SK-N-SH (cell line): Measurements from ENCODE around the gene SLC45A1. TPM values are rescaled to one million over a fixed set of nuclear protein-coding genes. Genes with fewer than 3 reads are reported as not detected.

Experiments
- CTCF ChIA-PET: fragments of 300-600, 350-600 bp; formaldehyde crosslinking; extraction: SDS; loops from one replicate; lab custom pipeline; 2021; lab: Yijun Ruan, JAX
- POLR2A ChIA-PET: fragments of 350-600 bp; sonication (Branson Sonifier 250); formaldehyde crosslinking; extraction: SDS; loops from one replicate; lab custom pipeline; 2020; ENCODE audit warnings: antibody characterized with exemption, inconsistent platforms; lab: Yijun Ruan, JAX
- DNase-seq: peaks from one replicate; pipeline ENCODE4 v3.0.0; 2012
- H2AFZ ChIP-seq: fragments of 200-600 bp; sonication (generic); 2 replicates; pipeline ENCODE4 v1.8.1; 2016; ENCODE audit warnings: antibody characterized with exemption, mild to moderate bottlenecking, low read depth
- H3F3A ChIP-seq: fragments of 200-600 bp; sonication (generic); replicated peaks from 2 replicates; pipeline ENCODE3; 2016; ENCODE audit warnings: antibody characterized with exemption, mild to moderate bottlenecking; ENCODE audit not compliant: insufficient read depth
- H3K27ac ChIP-seq, 2 experiments: fragments of 200-500 bp in 1 of 2; fragments of 200-600 bp in 1 of 2; sonication (Bioruptor generic) in 1 of 2; sonication (generic), shearing (Covaris generic) in 1 of 2; 2 replicates each; pipeline versions ENCODE4 v1.5.1 to v1.6.1; 2014 to 2016; ENCODE audit warnings: low read depth in 2 of 2, inconsistent platforms in 1 of 2, low read length in 1 of 2, mild to moderate bottlenecking in 1 of 2, mixed read lengths in 1 of 2
- H3K27me3 ChIP-seq: fragments of 200-600 bp; sonication (generic), shearing (Covaris generic); 2 replicates; pipeline ENCODE4 v1.6.1; 2016; ENCODE audit warnings: mixed run types; ENCODE audit not compliant: insufficient read depth
- H3K36me3 ChIP-seq, 2 experiments: fragments of 200-500 bp in 1 of 2; fragments of 200-600 bp in 1 of 2; sonication (Bioruptor generic) in 1 of 2; sonication (generic) in 1 of 2; replicated peaks in 1 of 2; 2 replicates each; pipeline versions ENCODE3 to v1.5.1; 2014 to 2016; ENCODE audit warnings: low read length in 1 of 2, mild to moderate bottlenecking in 1 of 2; ENCODE audit not compliant: insufficient read depth in 2 of 2, control insufficient read depth in 1 of 2
- H3K4me1 ChIP-seq, 2 experiments: fragments of 200-500 bp in 1 of 2; fragments of 200-600 bp in 1 of 2; sonication (Bioruptor generic) in 1 of 2; sonication (generic), shearing (Covaris generic) in 1 of 2; 2 replicates each; pipeline versions ENCODE4 v1.5.1 to v1.6.1; 2014 to 2016; ENCODE audit warnings: low read depth in 1 of 2, low read length in 1 of 2, mixed run types in 1 of 2; ENCODE audit not compliant: insufficient read depth in 2 of 2, control insufficient read depth in 1 of 2
- H3K4me2 ChIP-seq: fragments of 200-600 bp; sonication (generic), shearing (Covaris generic); 2 replicates; pipeline ENCODE4 v1.6.1; 2017; ENCODE audit warnings: mixed run types
- H3K4me3 ChIP-seq, 2 experiments: fragments of 200-500 bp in 1 of 2; fragments of 200-600 bp in 1 of 2; sonication (Bioruptor generic) in 1 of 2; sonication (generic), shearing (Covaris generic) in 1 of 2; 2 replicates each; pipeline versions ENCODE4 v1.5.1 to v1.8.1; 2014 to 2016; ENCODE audit warnings: low read depth in 2 of 2, inconsistent platforms in 1 of 2, low read length in 1 of 2, mild to moderate bottlenecking in 1 of 2, mixed read lengths in 1 of 2, moderate library complexity in 1 of 2
- H3K79me2 ChIP-seq: fragments of 200-600 bp; sonication (generic); 2 replicates; pipeline ENCODE4 v1.8.1; 2017; ENCODE audit warnings: mild to moderate bottlenecking; ENCODE audit not compliant: insufficient read depth
- H3K9ac ChIP-seq: fragments of 200-600 bp; sonication (generic); 2 replicates; pipeline ENCODE4 v1.6.1; 2017; ENCODE audit warnings: mixed run types
- H3K9me2 ChIP-seq: fragments of 200-600 bp; sonication (generic); 2 replicates; pipeline ENCODE4 v1.6.1; 2017; ENCODE audit warnings: mixed run types
- H3K9me3 ChIP-seq: fragments of 200-600 bp; sonication (generic); 2 replicates; pipeline ENCODE4 v1.6.1; 2017; ENCODE audit warnings: mixed run types, mild to moderate bottlenecking, moderate library complexity
- H4K20me1 ChIP-seq: fragments of 200-600 bp; sonication (generic); 2 replicates; pipeline ENCODE4 v1.6.1; 2017; ENCODE audit warnings: mild to moderate bottlenecking, mixed run types; ENCODE audit not compliant: insufficient read depth
- ELF1 ChIP-seq: IDR thresholded peaks from 2 replicates; pipeline ENCODE4 v1.4.0; 2012
- GABPA ChIP-seq: IDR thresholded peaks from 2 replicates; pipeline ENCODE4 v1.4.0; 2012; ENCODE audit warnings: low read depth, mild to moderate bottlenecking
- JUND ChIP-seq: IDR thresholded peaks from 2 replicates; pipeline ENCODE4 v1.4.0; 2012
- MXI1 ChIP-seq: IDR thresholded peaks from 2 replicates; pipeline ENCODE4 v1.6.1; 2012; ENCODE audit warnings: mild to moderate bottlenecking, low read depth, low read length, improper control_type of control experiment
- NFIC ChIP-seq: IDR thresholded peaks from 2 replicates; pipeline ENCODE4 v1.4.0; 2012; ENCODE audit warnings: borderline replicate concordance
- REST ChIP-seq: IDR thresholded peaks from 2 replicates; pipeline ENCODE4 v1.6.1; 2012; ENCODE audit warnings: mild to moderate bottlenecking, low read depth, low read length, moderate library complexity
- RFX5 ChIP-seq: IDR thresholded peaks from 2 replicates; pipeline ENCODE4 v1.6.1; 2012; ENCODE audit warnings: mild to moderate bottlenecking, improper control_type of control experiment, low read length
- USF2 ChIP-seq: fragments of 150-350 bp; IDR thresholded peaks from 2 replicates; pipeline ENCODE4 v1.6.1; 2017; ENCODE audit warnings: antibody characterized with exemption, low read length, low read depth, borderline replicate concordance
- YY1 ChIP-seq: IDR thresholded peaks from 2 replicates; pipeline ENCODE4 v1.4.0; 2012; ENCODE audit warnings: low read depth, mild to moderate bottlenecking
- WGBS: methylation state at CpG from one replicate; pipeline ENCODE4 v1.1.6; 2017; ENCODE audit warnings: low lambda C conversion rate; 5-methylcytosine and 5-hydroxymethylcytosine counted together
- polyA plus RNA-seq, 3 experiments: library from polyadenylated mRNA; depleted of rRNA; stranded (reverse); fragments of >200 nt; gene quantifications; 2 replicates each; pipeline ENCODE4 v1.2.3, GENCODE V29; 2012
- TF ChIP-seq, protein P1 (sequence below): IDR thresholded peaks from 2 replicates; pipeline ENCODE4 v1.4.0; 2012; ENCODE audit warnings: low read depth
- TF ChIP-seq, protein P2 (sequence below): IDR thresholded peaks from 2 replicates; pipeline ENCODE4; 2012
- TF ChIP-seq, protein P3 (sequence below): IDR thresholded peaks from 2 replicates; pipeline ENCODE4 v1.4.0; 2012; ENCODE audit warnings: low read depth, borderline replicate concordance

Gene SLC45A1
- polyA plus RNA-seq, 1 of the 3 experiments (the other 2 are of a cell fraction), result 2.5 TPM

DNA sequence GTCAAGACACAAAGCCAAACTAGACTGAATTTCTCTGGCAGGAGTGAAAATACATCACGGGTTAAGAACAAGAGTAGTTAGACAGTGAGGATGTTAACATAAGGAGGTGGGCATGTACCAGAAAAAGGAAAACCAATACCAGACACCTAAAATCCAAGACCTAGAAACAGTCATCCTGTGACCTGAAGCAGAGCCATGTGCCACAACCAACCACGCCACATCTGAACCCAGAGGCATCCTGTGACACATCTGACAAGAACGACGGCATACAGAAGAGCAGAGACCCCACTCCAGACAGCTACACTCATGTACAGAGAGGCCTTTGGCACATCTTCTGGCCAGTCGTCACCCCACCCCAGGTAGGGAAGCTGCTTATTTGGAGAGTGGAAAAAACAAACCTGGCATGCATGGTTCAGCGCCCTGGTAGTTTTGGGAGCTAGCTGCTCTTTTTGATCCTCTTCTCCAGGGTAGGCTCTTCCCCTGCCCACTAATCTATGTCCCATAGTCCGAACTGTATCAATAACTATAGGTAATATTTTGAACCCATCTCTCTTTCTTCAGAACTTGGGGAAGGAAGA lies 72.1 kb downstream of the SLC45A1 start:
- CTCF ChIA-PET, result no interaction called here
- no peak overlapping the region for H2AFZ ChIP-seq

More for the DNA sequence above, 72.1 kb downstream of the SLC45A1 start:
- POLR2A ChIA-PET, result no interaction called here
- H3K9me2 ChIP-seq, result no peaks in the 10 kb centered on the region
- H3K36me3 ChIP-seq, result peaks cover 3 to 27% of the 10 kb centered on the region in 2 experiments
- WGBS, result 96% methylated on average over 7 of the region's 7 CpGs
- H3K79me2 ChIP-seq, result peaks cover 77% of the 10 kb centered on the region
- H3K9me3 ChIP-seq, result no peaks in the 10 kb centered on the region
- no peak overlapping the region for H3K4me2 ChIP-seq
- DNase-seq, result no peak
- peaks cover 10 to 17% of the 10 kb centered on the region in 2 experiments for H3K4me1 ChIP-seq
- H3K27ac ChIP-seq, result no peak overlapping the region
- H3K9ac ChIP-seq, result no peak overlapping the region
- peaks cover 11% of the 10 kb centered on the region; the same call in 1 of the 2 replicates for H4K20me1 ChIP-seq
- no peak for TF ChIP-seq ELF1
- no peak for TF ChIP-seq JUND
- TF ChIP-seq USF2, result no peak
- no peak for TF ChIP-seq NFIC
- TF ChIP-seq, protein P1, sequence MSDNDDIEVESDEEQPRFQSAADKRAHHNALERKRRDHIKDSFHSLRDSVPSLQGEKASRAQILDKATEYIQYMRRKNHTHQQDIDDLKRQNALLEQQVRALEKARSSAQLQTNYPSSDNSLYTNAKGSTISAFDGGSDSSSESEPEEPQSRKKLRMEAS, result no peak
- no peak for TF ChIP-seq GABPA
- no peak for TF ChIP-seq REST
- TF ChIP-seq MXI1, result no peak
- TF ChIP-seq, protein P2, sequence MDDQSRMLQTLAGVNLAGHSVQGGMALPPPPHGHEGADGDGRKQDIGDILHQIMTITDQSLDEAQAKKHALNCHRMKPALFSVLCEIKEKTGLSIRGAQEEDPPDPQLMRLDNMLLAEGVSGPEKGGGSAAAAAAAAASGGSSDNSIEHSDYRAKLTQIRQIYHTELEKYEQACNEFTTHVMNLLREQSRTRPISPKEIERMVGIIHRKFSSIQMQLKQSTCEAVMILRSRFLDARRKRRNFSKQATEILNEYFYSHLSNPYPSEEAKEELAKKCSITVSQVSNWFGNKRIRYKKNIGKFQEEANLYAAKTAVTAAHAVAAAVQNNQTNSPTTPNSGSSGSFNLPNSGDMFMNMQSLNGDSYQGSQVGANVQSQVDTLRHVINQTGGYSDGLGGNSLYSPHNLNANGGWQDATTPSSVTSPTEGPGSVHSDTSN, result no peak
- TF ChIP-seq RFX5, result no peak
- TF ChIP-seq YY1, result no peak
- TF ChIP-seq, protein P3, sequence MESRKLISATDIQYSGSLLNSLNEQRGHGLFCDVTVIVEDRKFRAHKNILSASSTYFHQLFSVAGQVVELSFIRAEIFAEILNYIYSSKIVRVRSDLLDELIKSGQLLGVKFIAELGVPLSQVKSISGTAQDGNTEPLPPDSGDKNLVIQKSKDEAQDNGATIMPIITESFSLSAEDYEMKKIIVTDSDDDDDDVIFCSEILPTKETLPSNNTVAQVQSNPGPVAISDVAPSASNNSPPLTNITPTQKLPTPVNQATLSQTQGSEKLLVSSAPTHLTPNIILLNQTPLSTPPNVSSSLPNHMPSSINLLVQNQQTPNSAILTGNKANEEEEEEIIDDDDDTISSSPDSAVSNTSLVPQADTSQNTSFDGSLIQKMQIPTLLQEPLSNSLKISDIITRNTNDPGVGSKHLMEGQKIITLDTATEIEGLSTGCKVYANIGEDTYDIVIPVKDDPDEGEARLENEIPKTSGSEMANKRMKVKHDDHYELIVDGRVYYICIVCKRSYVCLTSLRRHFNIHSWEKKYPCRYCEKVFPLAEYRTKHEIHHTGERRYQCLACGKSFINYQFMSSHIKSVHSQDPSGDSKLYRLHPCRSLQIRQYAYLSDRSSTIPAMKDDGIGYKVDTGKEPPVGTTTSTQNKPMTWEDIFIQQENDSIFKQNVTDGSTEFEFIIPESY, result no peak
- no peaks in the 10 kb centered on the region for H3K27me3 ChIP-seq
- peaks cover 24% of the 10 kb centered on the region for H3F3A ChIP-seq
- no peak overlapping the region for H3K4me3 ChIP-seq
